Measurements from ENCODE around the gene GRAMD1B.
"Not testable (repeated sequence)": the region's sequence is repeated elsewhere in the genome, so short reads cannot be mapped to it uniquely, and the experiment has no call there.

GRAMD1B gene

GRCh38 chr11:123448823-123449222, 18.8 kb downstream of the GRAMD1B start:
- no peak for DNase-seq

GRCh38 chr11:123449436-123449835, 19.4 kb downstream of the GRAMD1B start:
- DNase-seq: no peak

- DNase-seq: no peak
Observed at GRCh38 chr11:123450623-123451022, 20.6 kb downstream of the GRAMD1B start.

GRCh38 chr11:123451183-123451781, 21.2 kb downstream of the GRAMD1B start:
- DNase-seq: no peak

GRCh38 chr11:123452794-123453193, 22.7 kb downstream of the GRAMD1B start:
- DNase-seq: no peak

GRCh38 chr11:123454060-123454651, 24.1 kb downstream of the GRAMD1B start:
- peak; percentile 56 to 57 for DNase-seq

- no peak for DNase-seq
Observed at GRCh38 chr11:123454796-123455195, 24.7 kb downstream of the GRAMD1B start.

GRCh38 chr11:123456448-123456847, 26.4 kb downstream of the GRAMD1B start:
- DNase-seq: not testable (repeated sequence)

- peak in 1 of 2 donors; percentile 11 for DNase-seq
Observed at GRCh38 chr11:123457187-123457770, 27.2 kb downstream of the GRAMD1B start.

GRCh38 chr11:123458501-123458900, 28.4 kb downstream of the GRAMD1B start:
- DNase-seq: no peak

- no peak for DNase-seq
Observed at GRCh38 chr11:123460012-123460700, 30.1 kb downstream of the GRAMD1B start.

GRCh38 chr11:123461164-123461563, 31.1 kb downstream of the GRAMD1B start:
- no peak for DNase-seq

- DNase-seq: not testable (repeated sequence)
Observed at GRCh38 chr11:123465667-123466066, 35.6 kb downstream of the GRAMD1B start.

GRCh38 chr11:123466172-123466571, 36.1 kb downstream of the GRAMD1B start:
- DNase-seq: not testable (repeated sequence)

- no peak for DNase-seq
Observed at GRCh38 chr11:123469089-123469488, 39.0 kb downstream of the GRAMD1B start.

GRCh38 chr11:123469586-123469985, 39.5 kb downstream of the GRAMD1B start:
- no peak for DNase-seq

GRCh38 chr11:123470842-123471241, 40.8 kb downstream of the GRAMD1B start:
- no peak for DNase-seq

- no peak for DNase-seq
Observed at GRCh38 chr11:123472236-123472935, 42.3 kb downstream of the GRAMD1B start.

- DNase-seq: no peak
Observed at GRCh38 chr11:123473941-123474677, 44.0 kb downstream of the GRAMD1B start.

- DNase-seq: no peak
Observed at GRCh38 chr11:123474994-123475393, 44.9 kb downstream of the GRAMD1B start.

- no peak for DNase-seq
Observed at GRCh38 chr11:123475469-123475868, 45.4 kb downstream of the GRAMD1B start.

- DNase-seq: no peak
Observed at GRCh38 chr11:123477205-123477907, 47.3 kb downstream of the GRAMD1B start.

Measured in activated CD4-positive, alpha-beta T cell treated with anti-CD3 and anti-CD28 coated beads for 4 hours (primary cell).